ENCODE data around the gene ABTB2. TPM values are rescaled to one million over a fixed set of nuclear protein-coding genes. Genes with fewer than 3 reads are reported as not detected.

ABTB2 gene
- total and polyA plus RNA-seq, 2 of the 8 experiments (the other 6 are each of a cell fraction or from before 2014, with no cell fraction given): 7.7 to 10.2 TPM

GRCh38 chr11:34259087-34259486 lies 98.7 kb downstream of the ABTB2 start:
- H3K79me2 ChIP-seq (ENCODE audit: control insufficient read depth in 1 of 2, insufficient read depth in 2 of 2, low read length in 2 of 2): no peaks in the 10 kb centered on the region
- peaks cover 5 to 13% (median 9%) of the 10 kb centered on the region in 4 experiments for H3K4me1 ChIP-seq (replicated peaks in 1 of 4; ENCODE audit: control insufficient read depth in 3 of 4, insufficient read depth in 4 of 4, low read length in 3 of 4)
- H3K9ac ChIP-seq (replicated peaks in 1 of 4; ENCODE audit: extremely low read depth in 1 of 4, low read depth in 3 of 4, low read length in 3 of 4): no peak overlapping the region
- 88% methylated on average over 3 of the region's 3 CpGs; no CpG with 5 or more reads in 1 of the 2 experiments for WGBS, 2 experiments (ENCODE audit: extremely low coverage in 1 of 2, insufficient coverage in 1 of 2, insufficient read length in 1 of 2, insufficient replicate concordance in 2 of 2, low coverage in 1 of 2, low lambda C conversion rate in 2 of 2, missing lambda C conversion rate in 1 of 2)
- no peak overlapping the region for H3K56ac ChIP-seq (replicated peaks; ENCODE audit: insufficient read length, low read depth, low read length)
- no peak overlapping the region for H3K4ac ChIP-seq (replicated peaks; ENCODE audit: insufficient read length, low read depth, low read length)
- H3K23me2 ChIP-seq (ENCODE audit: low read depth, low read length): no peaks in the 10 kb centered on the region; the same call in 1 of the 2 replicates
- H4K20me1 ChIP-seq (replicated peaks in 1 of 2; ENCODE audit: control insufficient read depth in 1 of 2, insufficient read depth in 2 of 2, low read length in 2 of 2): peaks cover 2 to 3% of the 10 kb centered on the region in 2 experiments
- no peak overlapping the region for H3K4me2 ChIP-seq (ENCODE audit: insufficient read depth in 1 of 2, low read depth in 2 of 2, low read length in 2 of 2)
- no peak overlapping the region for H3K18ac ChIP-seq (ENCODE audit: extremely low read depth, low read length)
- H4K91ac ChIP-seq (replicated peaks; ENCODE audit: insufficient read length, low read length): no peak overlapping the region
- no peak overlapping the region for H3K23ac ChIP-seq (ENCODE audit: insufficient read length)
- no peak for DNase-seq (ENCODE audit: low read depth in 1 of 2, low spot score in 2 of 2)
- no peak for TF ChIP-seq ASH2L (IDR thresholded peaks at IDR 0.05; ENCODE audit: low read length)
- no peak for TF ChIP-seq SIX5 (IDR thresholded peaks at IDR 0.05; ENCODE audit: low read depth, low read length)
- no peak for TF ChIP-seq TAF1 (IDR thresholded peaks at IDR 0.05; ENCODE audit: low read depth, low read length)
- TF ChIP-seq CHD2 (IDR thresholded peaks at IDR 0.05; ENCODE audit: low read length): no peak
- TF ChIP-seq MAX (IDR thresholded peaks at IDR 0.05): no peak
- no peak for TF ChIP-seq JUND (IDR thresholded peaks at IDR 0.05; ENCODE audit: low read length)
- no peak for TF ChIP-seq CBX5 (IDR thresholded peaks at IDR 0.05; ENCODE audit: low read depth, low read length)
- no peak for TF ChIP-seq TAF7 (optimal IDR thresholded peaks at IDR 0.05; ENCODE audit: borderline replicate concordance, low read depth, low read length)
- no peak for TF ChIP-seq FOSL1 (IDR thresholded peaks at IDR 0.05; ENCODE audit: insufficient read depth, low read depth, low read length)
- no peak for TF ChIP-seq KDM5A (IDR thresholded peaks at IDR 0.05; ENCODE audit: low read length)
- no peak for TF ChIP-seq TEAD4 (IDR thresholded peaks at IDR 0.05; ENCODE audit: low read depth, low read length)
- TF ChIP-seq RFX5 (IDR thresholded peaks at IDR 0.05; ENCODE audit: borderline replicate concordance, low read depth, low read length): no peak
- TF ChIP-seq EGR1 (IDR thresholded peaks at IDR 0.05; ENCODE audit: borderline replicate concordance, low read depth, low read length): no peak
- no peak for TF ChIP-seq HDAC2 (IDR thresholded peaks at IDR 0.05; ENCODE audit: borderline replicate concordance in 1 of 2, low read depth in 2 of 2, low read length in 2 of 2)
- TF ChIP-seq TCF12 (IDR thresholded peaks at IDR 0.05; ENCODE audit: low read depth, low read length): no peak
- TF ChIP-seq MAFK (IDR thresholded peaks at IDR 0.05; ENCODE audit: low read depth, low read length): no peak
- no peaks in the 10 kb centered on the region; the same call in 1 of the 2 replicates for H3K79me1 ChIP-seq (ENCODE audit: low read depth, low read length)
- FAIRE-seq: no peak
- H3K27ac ChIP-seq (ENCODE audit: low read depth, low read length): no peak overlapping the region
- no peak overlapping the region for H2BK15ac ChIP-seq (ENCODE audit: low read length)
- no peak overlapping the region for H2BK5ac ChIP-seq (ENCODE audit: low read depth, low read length)
- H2AFZ ChIP-seq (ENCODE audit: low read length): no peak overlapping the region
- H2BK12ac ChIP-seq (ENCODE audit: low read depth, low read length): no peak overlapping the region
- no peak overlapping the region for H2BK120ac ChIP-seq (replicated peaks; ENCODE audit: low read depth, low read length)
- no peaks in the 10 kb centered on the region for H3K9me3 ChIP-seq (ENCODE audit: insufficient read depth in 2 of 2, low read depth in 1 of 2, low read length in 1 of 2)
- H4K8ac ChIP-seq (ENCODE audit: extremely low read depth, insufficient read depth, low read length): no peak overlapping the region
- no peak overlapping the region for H3K4me3 ChIP-seq (ENCODE audit: extremely low read depth in 1 of 4, insufficient read depth in 2 of 4, low read depth in 3 of 4, low read length in 4 of 4)
- no peak overlapping the region for H3K14ac ChIP-seq (ENCODE audit: insufficient read length)
- POLR2A ChIA-PET (ENCODE audit: partially characterized antibody): no interaction called here
- H2BK20ac ChIP-seq (ENCODE audit: low read length): no peak overlapping the region
- CTCF ChIA-PET (ENCODE audit: partially characterized antibody): interaction anchor here (0.7 to 7.1 kb wide), 6 partner anchors 8 to 73 kb away, joined by 3 to 36 read pairs (median 3); no protein-coding TSS in a partner anchor
- H2AK5ac ChIP-seq (ENCODE audit: low read depth, low read length): no peak overlapping the region
- no peaks in the 10 kb centered on the region for H3K36me3 ChIP-seq (ENCODE audit: control insufficient read depth in 2 of 4, insufficient read depth in 4 of 4, low read length in 3 of 4)
- H4K5ac ChIP-seq (ENCODE audit: insufficient read length, low read depth, low read length): no peak overlapping the region
- no peaks in the 10 kb centered on the region for H3K27me3 ChIP-seq (replicated peaks in 1 of 4; ENCODE audit: control insufficient read depth in 3 of 4, extremely low read depth in 1 of 4, insufficient read depth in 3 of 4, low read length in 3 of 4)
